Activated naive CD4-positive, alpha-beta T cell treated with anti-CD3 and anti-CD28 coated beads, Interleukin-2, amount 50 U/mL, for 24 hours (primary cell): Measurements from ENCODE around the gene EEF1AKMT4.
"Not testable (repeated sequence)": the region's sequence is repeated elsewhere in the genome, so short reads cannot be mapped to it uniquely, and the experiment has no call there.

ENCODE experiments used
- H3K27ac Mint-ChIP-seq: one replicate; pipeline ENCODE4 v1.8.0; 2021; ENCODE audit warnings: mild to moderate bottlenecking, mixed read lengths
- H3K27me3 Mint-ChIP-seq: one replicate; pipeline ENCODE4 v1.8.0; 2021; ENCODE audit warnings: mixed read lengths
- H3K36me3 Mint-ChIP-seq: one replicate; pipeline ENCODE4 v1.8.0; 2021; ENCODE audit warnings: mixed read lengths
- H3K4me1 Mint-ChIP-seq: one replicate; pipeline ENCODE4 v1.8.0; 2021; ENCODE audit warnings: mixed read lengths
- H3K4me3 Mint-ChIP-seq: one replicate; pipeline ENCODE4 v1.8.0; 2021; ENCODE audit warnings: mild to moderate bottlenecking, mixed read lengths
- H3K9me3 Mint-ChIP-seq: one replicate; pipeline ENCODE4 v1.8.0; 2021; ENCODE audit warnings: mixed read lengths

EEF1AKMT4 gene

GRCh38 chr3:184261854-184262763 lies 12.6 kb downstream of the EEF1AKMT4 start:
- Mint-ChIP-seq H3K4me1 (peaks cover 22% of the 10 kb centered on the region), H3K36me3 (peaks cover 7% of the 10 kb centered on the region), H3K27ac (peak overlapping the region; percentile 74), H3K4me3 (peak overlapping the region; percentile 97), H3K9me3 (no peaks in the 10 kb centered on the region), H3K27me3 (peaks cover 23% of the 10 kb centered on the region)

- H3K27me3 Mint-ChIP-seq, result peaks cover 26% of the 10 kb centered on the region
- peak overlapping the region; percentile 47 for H3K4me3 Mint-ChIP-seq
- no peaks in the 10 kb centered on the region for H3K9me3 Mint-ChIP-seq
- H3K27ac Mint-ChIP-seq, result peak overlapping the region; percentile 30
- peaks cover 22% of the 10 kb centered on the region for H3K4me1 Mint-ChIP-seq
- H3K36me3 Mint-ChIP-seq, result peaks cover 7% of the 10 kb centered on the region
Measured at GRCh38 chr3:184262764-184263179, 13.3 kb downstream of the EEF1AKMT4 start.

- not testable (repeated sequence) for H3K9me3 Mint-ChIP-seq, H3K4me3 Mint-ChIP-seq, H3K27ac Mint-ChIP-seq, H3K36me3 Mint-ChIP-seq, H3K4me1 Mint-ChIP-seq
- H3K27me3 Mint-ChIP-seq, result peaks cover 23% of the 10 kb centered on the region
Measured at GRCh38 chr3:184267249-184267648, 17.8 kb downstream of the EEF1AKMT4 start.

- Mint-ChIP-seq H3K4me3 (no peak overlapping the region), H3K27ac (no peak overlapping the region), H3K9me3 (no peaks in the 10 kb centered on the region), H3K36me3 (no peaks in the 10 kb centered on the region), H3K4me1 (peaks cover 5% of the 10 kb centered on the region), H3K27me3 (peaks cover 25% of the 10 kb centered on the region)
Measured at GRCh38 chr3:184272269-184272668, 22.8 kb downstream of the EEF1AKMT4 start.

GRCh38 chr3:184275381-184275701 lies 25.9 kb downstream of the EEF1AKMT4 start:
- no peaks in the 10 kb centered on the region for H3K9me3 Mint-ChIP-seq
- H3K27ac Mint-ChIP-seq, result no peak overlapping the region
- H3K4me3 Mint-ChIP-seq, result peak overlapping the region; percentile 23
- no peaks in the 10 kb centered on the region for H3K36me3 Mint-ChIP-seq
- peaks cover 23% of the 10 kb centered on the region for H3K27me3 Mint-ChIP-seq
- peaks cover 5% of the 10 kb centered on the region for H3K4me1 Mint-ChIP-seq

- H3K4me3 Mint-ChIP-seq, result peak within 1 kb of the TSS; percentile 23
Measured at GRCh38 chr3:184275961-184276910, 26.8 kb downstream of the EEF1AKMT4 start, which contains the start of gene ECE2. Gene ECE2 (plus strand): TSS chr3:184276022. CDS start chr3:184276154, 132 bp downstream.

GRCh38 chr3:184277366-184277765 lies 27.9 kb downstream of the EEF1AKMT4 start:
- Mint-ChIP-seq H3K9me3 (no peaks in the 10 kb centered on the region), H3K4me3 (no peak overlapping the region), H3K36me3 (no peaks in the 10 kb centered on the region), H3K27me3 (peaks cover 20% of the 10 kb centered on the region), H3K4me1 (peaks cover 5% of the 10 kb centered on the region), H3K27ac (no peak overlapping the region)

More at GRCh38 chr3:184275961-184276910, 26.8 kb downstream of the EEF1AKMT4 start, which contains the start of gene ECE2:
- H3K36me3 Mint-ChIP-seq, result no peaks in the 10 kb centered on the region
- H3K27ac Mint-ChIP-seq, result no peak within 1 kb of the TSS
- no peaks in the 10 kb centered on the region for H3K9me3 Mint-ChIP-seq
- H3K27me3 Mint-ChIP-seq, result peaks cover 23% of the 10 kb centered on the region
- H3K4me1 Mint-ChIP-seq, result peaks cover 5% of the 10 kb centered on the region

GRCh38 chr3:184282941-184283340 lies 33.5 kb downstream of the EEF1AKMT4 start:
- Mint-ChIP-seq H3K27me3 (peaks cover 6% of the 10 kb centered on the region), H3K9me3 (no peaks in the 10 kb centered on the region), H3K4me1 (no peaks in the 10 kb centered on the region), H3K27ac (no peak overlapping the region), H3K4me3 (no peak overlapping the region), H3K36me3 (no peaks in the 10 kb centered on the region)

GRCh38 chr3:184283681-184284080 lies 34.2 kb downstream of the EEF1AKMT4 start:
- H3K36me3 Mint-ChIP-seq, result no peaks in the 10 kb centered on the region
- peaks cover 3% of the 10 kb centered on the region for H3K27me3 Mint-ChIP-seq
- no peak overlapping the region for H3K4me3 Mint-ChIP-seq
- H3K27ac Mint-ChIP-seq, result no peak overlapping the region
- no peaks in the 10 kb centered on the region for H3K9me3 Mint-ChIP-seq
- no peaks in the 10 kb centered on the region for H3K4me1 Mint-ChIP-seq

GRCh38 chr3:184284696-184285095 lies 35.2 kb downstream of the EEF1AKMT4 start:
- H3K4me3 Mint-ChIP-seq, result no peak overlapping the region
- no peaks in the 10 kb centered on the region for H3K4me1 Mint-ChIP-seq
- no peak overlapping the region for H3K27ac Mint-ChIP-seq
- no peaks in the 10 kb centered on the region for H3K36me3 Mint-ChIP-seq
- H3K9me3 Mint-ChIP-seq, result no peaks in the 10 kb centered on the region
- H3K27me3 Mint-ChIP-seq, result peaks cover 3% of the 10 kb centered on the region

GRCh38 chr3:184289426-184289938 lies 40.0 kb downstream of the EEF1AKMT4 start:
- Mint-ChIP-seq H3K27me3 (peaks cover 3% of the 10 kb centered on the region), H3K36me3 (no peaks in the 10 kb centered on the region), H3K4me1 (no peaks in the 10 kb centered on the region), H3K9me3 (no peaks in the 10 kb centered on the region), H3K27ac (no peak overlapping the region), H3K4me3 (no peak overlapping the region)

- peaks cover 3% of the 10 kb centered on the region for H3K27me3 Mint-ChIP-seq
- no peak overlapping the region for H3K4me3 Mint-ChIP-seq
- no peaks in the 10 kb centered on the region for H3K36me3 Mint-ChIP-seq
- no peak overlapping the region for H3K27ac Mint-ChIP-seq
- H3K9me3 Mint-ChIP-seq, result no peaks in the 10 kb centered on the region
- no peaks in the 10 kb centered on the region for H3K4me1 Mint-ChIP-seq
Measured at GRCh38 chr3:184290331-184290730, 40.9 kb downstream of the EEF1AKMT4 start.

GRCh38 chr3:184291044-184291737 lies 41.7 kb downstream of the EEF1AKMT4 start:
- Mint-ChIP-seq H3K27ac (no peak overlapping the region), H3K27me3 (peaks cover 3% of the 10 kb centered on the region), H3K36me3 (no peaks in the 10 kb centered on the region), H3K4me1 (no peaks in the 10 kb centered on the region), H3K4me3 (no peak overlapping the region), H3K9me3 (no peaks in the 10 kb centered on the region)

GRCh38 chr3:184291738-184292445 lies 42.4 kb downstream of the EEF1AKMT4 start:
- Mint-ChIP-seq H3K27ac (no peak overlapping the region), H3K9me3 (no peaks in the 10 kb centered on the region), H3K4me3 (no peak overlapping the region), H3K36me3 (no peaks in the 10 kb centered on the region), H3K4me1 (no peaks in the 10 kb centered on the region), H3K27me3 (peaks cover 2% of the 10 kb centered on the region)
